ENCODE data around the gene TRDN. TPM values are rescaled to one million over a fixed set of nuclear protein-coding genes. Genes with fewer than 3 reads are reported as not detected.

The TRDN gene
- total RNA-seq, 4 donors from 2014 or later, result not detected

GRCh38 chr6:123641497-123641896 lies 4.7 kb upstream of the TRDN start:
- Histone ChIP-seq H3K27me3 (no peaks in the 10 kb centered on the region), H3K4me1 (no peaks in the 10 kb centered on the region), H3K4me3 (replicated peaks in 1 of 3) (no peak overlapping the region), H3K36me3 (no peaks in the 10 kb centered on the region), H3K27ac (no peak overlapping the region), H3K9me3 (no peaks in the 10 kb centered on the region)
- 48 to 57% methylated on average over 1 of the region's 1 CpG for WGBS, 2 donors
- DNase-seq, result no peak
- intact Hi-C loops (cut with DNase I), result no loop called here
- no peak for TF ChIP-seq POLR2A (IDR thresholded peaks at IDR 0.05)
- TF ChIP-seq, protein P1, sequence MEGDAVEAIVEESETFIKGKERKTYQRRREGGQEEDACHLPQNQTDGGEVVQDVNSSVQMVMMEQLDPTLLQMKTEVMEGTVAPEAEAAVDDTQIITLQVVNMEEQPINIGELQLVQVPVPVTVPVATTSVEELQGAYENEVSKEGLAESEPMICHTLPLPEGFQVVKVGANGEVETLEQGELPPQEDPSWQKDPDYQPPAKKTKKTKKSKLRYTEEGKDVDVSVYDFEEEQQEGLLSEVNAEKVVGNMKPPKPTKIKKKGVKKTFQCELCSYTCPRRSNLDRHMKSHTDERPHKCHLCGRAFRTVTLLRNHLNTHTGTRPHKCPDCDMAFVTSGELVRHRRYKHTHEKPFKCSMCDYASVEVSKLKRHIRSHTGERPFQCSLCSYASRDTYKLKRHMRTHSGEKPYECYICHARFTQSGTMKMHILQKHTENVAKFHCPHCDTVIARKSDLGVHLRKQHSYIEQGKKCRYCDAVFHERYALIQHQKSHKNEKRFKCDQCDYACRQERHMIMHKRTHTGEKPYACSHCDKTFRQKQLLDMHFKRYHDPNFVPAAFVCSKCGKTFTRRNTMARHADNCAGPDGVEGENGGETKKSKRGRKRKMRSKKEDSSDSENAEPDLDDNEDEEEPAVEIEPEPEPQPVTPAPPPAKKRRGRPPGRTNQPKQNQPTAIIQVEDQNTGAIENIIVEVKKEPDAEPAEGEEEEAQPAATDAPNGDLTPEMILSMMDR (IDR thresholded peaks at IDR 0.05), result no peak

DNA sequence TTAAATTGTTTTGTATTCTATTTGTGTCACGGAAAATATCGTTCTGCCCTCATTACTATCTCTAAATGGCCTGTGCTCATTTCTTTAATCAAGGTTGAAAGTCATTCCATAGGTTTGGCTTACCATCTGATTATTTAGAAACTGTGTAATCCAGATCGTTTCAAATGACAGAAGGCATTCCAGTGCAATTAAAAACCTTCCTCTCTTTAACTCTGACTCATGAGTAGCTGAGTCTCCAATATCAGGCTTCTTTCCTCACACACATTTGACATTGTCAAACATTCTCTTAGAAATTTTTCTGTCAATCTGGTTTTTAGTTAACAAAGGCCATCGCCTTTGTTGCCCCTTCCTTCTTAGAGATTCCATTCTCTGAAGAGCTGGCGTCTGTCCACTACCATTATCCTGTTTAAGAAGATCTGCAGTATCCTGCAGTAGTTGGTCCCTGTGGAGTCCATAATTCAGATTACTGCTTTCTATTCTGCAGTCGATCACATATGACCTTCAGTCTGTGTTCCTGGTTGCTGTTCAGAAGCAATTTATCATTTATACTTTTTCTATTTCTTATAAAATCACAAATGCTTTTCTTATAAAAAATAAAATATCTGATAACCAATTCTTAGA lies 3.9 kb upstream of the TRDN start:
- Histone ChIP-seq H3K27me3 (no peaks in the 10 kb centered on the region), H3K9me3 (no peaks in the 10 kb centered on the region), H3K27ac (no peak overlapping the region), H3K4me3 (replicated peaks in 1 of 3) (no peak overlapping the region), H3K36me3 (no peaks in the 10 kb centered on the region), H3K4me1 (no peaks in the 10 kb centered on the region)
- no peak for TF ChIP-seq POLR2A (IDR thresholded peaks at IDR 0.05)
- TF ChIP-seq, protein P1 (IDR thresholded peaks at IDR 0.05), result no peak
- intact Hi-C loops (cut with DNase I), result no loop called here
- DNase-seq, result no peak
- WGBS, 2 donors, result 75 to 84% methylated on average over 6 of the region's 6 CpGs

- no peaks in the 10 kb centered on the region for H3K4me1 ChIP-seq
- intact Hi-C loops (cut with DNase I), result no loop called here
- H3K4me3 ChIP-seq (replicated peaks in 1 of 3), result no peak overlapping the region
- WGBS, 2 donors, result 12 to 18% methylated on average over 1 of the region's 1 CpG
- no peak overlapping the region for H3K27ac ChIP-seq
- H3K9me3 ChIP-seq, result no peaks in the 10 kb centered on the region
- no peak for TF ChIP-seq POLR2A (IDR thresholded peaks at IDR 0.05)
- TF ChIP-seq, protein P1 (IDR thresholded peaks at IDR 0.05), result no peak
- no peaks in the 10 kb centered on the region for H3K27me3 ChIP-seq
- H3K36me3 ChIP-seq, result no peaks in the 10 kb centered on the region
- DNase-seq, result no peak
Measured at GRCh38 chr6:123638865-123639264, 2.1 kb upstream of the TRDN start.

- H3K9me3 ChIP-seq, result no peaks in the 10 kb centered on the region
- H3K4me1 ChIP-seq, result no peaks in the 10 kb centered on the region
- intact Hi-C loops (cut with DNase I), result no loop called here
- H3K36me3 ChIP-seq, result no peaks in the 10 kb centered on the region
- H3K4me3 ChIP-seq (replicated peaks in 1 of 3), result no peak overlapping the region
- TF ChIP-seq POLR2A (IDR thresholded peaks at IDR 0.05), result no peak
- H3K27me3 ChIP-seq, result no peaks in the 10 kb centered on the region
- no peak overlapping the region for H3K27ac ChIP-seq
- 88 to 94% methylated on average over 1 of the region's 1 CpG for WGBS, 2 donors
- DNase-seq, result no peak
Measured at GRCh38 chr6:123636282-123636681, 468 bp downstream of the TRDN start.

GRCh38 chr6:123635567-123635966 lies 1.2 kb downstream of the TRDN start:
- Histone ChIP-seq H3K9me3 (no peaks in the 10 kb centered on the region), H3K27me3 (no peaks in the 10 kb centered on the region), H3K4me3 (replicated peaks in 1 of 3) (no peak overlapping the region), H3K36me3 (no peaks in the 10 kb centered on the region), H3K4me1 (no peaks in the 10 kb centered on the region), H3K27ac (no peak overlapping the region)
- no peak for TF ChIP-seq POLR2A (IDR thresholded peaks at IDR 0.05)
- TF ChIP-seq, protein P1 (IDR thresholded peaks at IDR 0.05), result no peak
- intact Hi-C loops (cut with DNase I), result no loop called here
- DNase-seq, result no peak
- 90 to 96% methylated on average over 1 of the region's 1 CpG for WGBS, 2 donors
